Lower lobe of right lung (tissue), 2 donors: ENCODE data around the gene RP2. TPM values are rescaled to one million over a fixed set of nuclear protein-coding genes. Genes with fewer than 3 reads are reported as not detected.

Experiments used
- ATAC-seq, 2 donors: fragments of 200-7000 bp; cut with Tn5 transposase; one replicate each; pipeline ENCODE4 v1.9.1; 2020 to 2022; ENCODE audit warnings: mild to moderate bottlenecking in 2 of 2, moderate library complexity in 2 of 2
- DNase-seq: peaks from one replicate; pipeline ENCODE4 v3.0.0-alpha.2; 2020
- H3K27ac ChIP-seq: fragments of 200-600 bp; one replicate; pipeline ENCODE4 v1.8.0; 2022
- H3K27me3 ChIP-seq: fragments of 200-600 bp; one replicate; pipeline ENCODE4 v1.8.0; 2022; ENCODE audit warnings: low read depth
- H3K36me3 ChIP-seq: fragments of 200-600 bp; one replicate; pipeline ENCODE4 v1.8.0; 2022; ENCODE audit warnings: mild to moderate bottlenecking
- H3K4me1 ChIP-seq: fragments of 200-600 bp; one replicate; pipeline ENCODE4 v1.8.0; 2022
- H3K4me3 ChIP-seq: fragments of 200-600 bp; one replicate; pipeline ENCODE4 v1.8.0; 2022; ENCODE audit warnings: mild to moderate bottlenecking
- H3K9me3 ChIP-seq: fragments of 200-600 bp; one replicate; pipeline ENCODE4 v1.8.0; 2022
- CTCF ChIP-seq: fragments of 200-600 bp; IDR thresholded peaks from one replicate; pipeline ENCODE4 v1.8.0; 2022; ENCODE audit warnings: antibody characterized with exemption, mild to moderate bottlenecking
- intact Hi-C: fragments of 100-400 bp; cut with DNase I; formaldehyde crosslinking; loops from one replicate; pipeline ENCODE4 v1.11.0; 2022
- total RNA-seq: library from RNA; stranded (reverse); fragmentation: NEBNext Ultra II Directional; extraction: Animal tissue kit (Norgen Biotek cat#: 25700); gene quantifications from one replicate; pipeline ENCODE4 v1.2.1, GENCODE V29; 2021
- donor health status: DM: no; HTN: yes; CAD: no; lungs with severe emphysema.

Gene RP2
- total RNA-seq, 1 donor from 2014 or later: 16.8 TPM

- TF ChIP-seq CTCF: peak; percentile 76
- no peaks in the 10 kb centered on the region for H3K36me3 ChIP-seq
- no peaks in the 10 kb centered on the region for H3K27me3 ChIP-seq
- peaks cover 4% of the 10 kb centered on the region for H3K4me1 ChIP-seq
- DNase-seq: peak; percentile 74
- no peak overlapping the region for H3K4me3 ChIP-seq
- peak; percentile 81 to 87 for ATAC-seq
- H3K27ac ChIP-seq: no peak overlapping the region
- intact Hi-C loops: no loop called here
- no peaks in the 10 kb centered on the region for H3K9me3 ChIP-seq
These were observed 40.2 kb upstream of the RP2 start for GRCh38 chrX:46796574-46797191.

- no peaks in the 10 kb centered on the region for H3K27me3 ChIP-seq
- no peaks in the 10 kb centered on the region for H3K9me3 ChIP-seq
- ATAC-seq: no peak
- intact Hi-C loops: no loop called here
- TF ChIP-seq CTCF: peak; percentile 10
- no peak overlapping the region for H3K27ac ChIP-seq
- H3K36me3 ChIP-seq: no peaks in the 10 kb centered on the region
- H3K4me1 ChIP-seq: no peaks in the 10 kb centered on the region
- no peak overlapping the region for H3K4me3 ChIP-seq
- DNase-seq: no peak
These were observed 33.7 kb upstream of the RP2 start for GRCh38 chrX:46803140-46803539.

GRCh38 chrX:46805270-46805669 is 31.6 kb upstream of the RP2 start:
- Histone ChIP-seq H3K36me3 (no peaks in the 10 kb centered on the region), H3K4me1 (no peaks in the 10 kb centered on the region), H3K9me3 (no peaks in the 10 kb centered on the region), H3K27ac (no peak overlapping the region), H3K27me3 (no peaks in the 10 kb centered on the region), H3K4me3 (no peak overlapping the region)
- intact Hi-C loops: no loop called here
- TF ChIP-seq CTCF: no peak
- DNase-seq (no peak), ATAC-seq (no peak)

GRCh38 chrX:46811121-46811520 is 25.7 kb upstream of the RP2 start:
- H3K27me3 ChIP-seq: no peaks in the 10 kb centered on the region
- DNase-seq (no peak), ATAC-seq (no peak)
- intact Hi-C loops: no loop called here
- H3K27ac ChIP-seq: no peak overlapping the region
- no peak for TF ChIP-seq CTCF
- H3K36me3 ChIP-seq: no peaks in the 10 kb centered on the region
- no peaks in the 10 kb centered on the region for H3K9me3 ChIP-seq
- no peak overlapping the region for H3K4me3 ChIP-seq
- H3K4me1 ChIP-seq: no peaks in the 10 kb centered on the region

- Histone ChIP-seq H3K4me1 (no peaks in the 10 kb centered on the region), H3K4me3 (no peak overlapping the region), H3K9me3 (no peaks in the 10 kb centered on the region), H3K27me3 (no peaks in the 10 kb centered on the region), H3K36me3 (no peaks in the 10 kb centered on the region), H3K27ac (no peak overlapping the region)
- intact Hi-C loops: no loop called here
- DNase-seq (no peak), ATAC-seq (peak; percentile 71 to 88)
- TF ChIP-seq CTCF: no peak
These were observed 24.4 kb upstream of the RP2 start for GRCh38 chrX:46812445-46812844.
